Suprapubic skin (tissue), 4 donors: ENCODE data around the gene ASZ1.

ENCODE experiments used
- EP300 ChIP-seq: sonication (generic); formaldehyde crosslinking; IDR thresholded peaks from one replicate; pipeline ENCODE4 v1.6.1; 2017; ENCODE audit warnings: antibody characterized with exemption
- POLR2A ChIP-seq, 2 donors: fragments of 450-650 bp; IDR thresholded peaks; one replicate each; pipeline ENCODE4 v1.6.1; 2017; ENCODE audit warnings: antibody characterized with exemption in 2 of 2, mild to moderate bottlenecking in 2 of 2, moderate library complexity in 2 of 2
- POLR2AphosphoS5 ChIP-seq, 3 donors: sonication (generic); formaldehyde crosslinking; IDR thresholded peaks; one replicate each; pipeline ENCODE4 v1.6.1; 2017; ENCODE audit warnings: antibody characterized with exemption in 3 of 3
- TF ChIP-seq, protein P1 (sequence below), 2 donors: fragments of 200-600 bp in 1 of 2; fragments of 450-650 bp in 1 of 2; sonication (generic) in 1 of 2; IDR thresholded peaks; one replicate each; pipeline ENCODE4 v1.5.1; 2016 to 2019; ENCODE audit warnings: antibody characterized with exemption in 2 of 2, mild to moderate bottlenecking in 1 of 2, moderate library complexity in 1 of 2

DNA sequence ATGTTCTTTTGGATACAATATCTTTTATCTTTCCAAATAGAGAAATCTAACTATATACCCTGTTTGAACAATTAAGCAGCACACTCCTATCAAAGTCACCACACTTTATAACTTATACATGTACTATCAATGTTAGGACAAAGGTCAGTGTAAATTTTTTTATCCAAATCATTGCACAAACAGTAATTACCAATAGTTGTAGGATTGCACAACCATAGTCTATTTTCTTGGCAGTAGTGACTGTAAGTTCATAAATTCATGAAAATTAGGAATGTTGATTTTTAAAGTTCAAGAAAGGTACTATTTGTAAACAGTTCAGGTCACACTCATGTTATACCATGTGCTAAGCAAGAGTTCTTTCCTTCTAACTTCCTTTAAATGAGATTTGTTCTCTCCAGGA, 113.7 kb downstream of the ASZ1 start:
- TF ChIP-seq, protein P1, sequence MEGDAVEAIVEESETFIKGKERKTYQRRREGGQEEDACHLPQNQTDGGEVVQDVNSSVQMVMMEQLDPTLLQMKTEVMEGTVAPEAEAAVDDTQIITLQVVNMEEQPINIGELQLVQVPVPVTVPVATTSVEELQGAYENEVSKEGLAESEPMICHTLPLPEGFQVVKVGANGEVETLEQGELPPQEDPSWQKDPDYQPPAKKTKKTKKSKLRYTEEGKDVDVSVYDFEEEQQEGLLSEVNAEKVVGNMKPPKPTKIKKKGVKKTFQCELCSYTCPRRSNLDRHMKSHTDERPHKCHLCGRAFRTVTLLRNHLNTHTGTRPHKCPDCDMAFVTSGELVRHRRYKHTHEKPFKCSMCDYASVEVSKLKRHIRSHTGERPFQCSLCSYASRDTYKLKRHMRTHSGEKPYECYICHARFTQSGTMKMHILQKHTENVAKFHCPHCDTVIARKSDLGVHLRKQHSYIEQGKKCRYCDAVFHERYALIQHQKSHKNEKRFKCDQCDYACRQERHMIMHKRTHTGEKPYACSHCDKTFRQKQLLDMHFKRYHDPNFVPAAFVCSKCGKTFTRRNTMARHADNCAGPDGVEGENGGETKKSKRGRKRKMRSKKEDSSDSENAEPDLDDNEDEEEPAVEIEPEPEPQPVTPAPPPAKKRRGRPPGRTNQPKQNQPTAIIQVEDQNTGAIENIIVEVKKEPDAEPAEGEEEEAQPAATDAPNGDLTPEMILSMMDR (IDR thresholded peaks at IDR 0.05): no peak
- no peak for TF ChIP-seq POLR2AphosphoS5 (IDR thresholded peaks at IDR 0.05)
- no peak for TF ChIP-seq EP300
- no peak for TF ChIP-seq POLR2A (IDR thresholded peaks at IDR 0.05)
